Body of pancreas (tissue), 4 donors: ENCODE data around the gene VWA5A.

ENCODE experiments used
- POLR2A ChIP-seq, 3 donors: fragments of 450-650 bp; IDR thresholded peaks; one replicate each; pipeline ENCODE4 v1.6.1; 2016; ENCODE audit warnings: antibody characterized with exemption in 3 of 3, mild to moderate bottlenecking in 2 of 3
- TF ChIP-seq, protein P1 (sequence below), 7 experiments: fragments of 450-650 bp in 4 of 7; fragments of 200-600 bp in 3 of 7; sonication (generic) in 3 of 7; IDR thresholded peaks; one replicate each; pipeline ENCODE4 v1.5.1; 2016 to 2019; ENCODE audit warnings: antibody characterized with exemption in 7 of 7

DNA sequence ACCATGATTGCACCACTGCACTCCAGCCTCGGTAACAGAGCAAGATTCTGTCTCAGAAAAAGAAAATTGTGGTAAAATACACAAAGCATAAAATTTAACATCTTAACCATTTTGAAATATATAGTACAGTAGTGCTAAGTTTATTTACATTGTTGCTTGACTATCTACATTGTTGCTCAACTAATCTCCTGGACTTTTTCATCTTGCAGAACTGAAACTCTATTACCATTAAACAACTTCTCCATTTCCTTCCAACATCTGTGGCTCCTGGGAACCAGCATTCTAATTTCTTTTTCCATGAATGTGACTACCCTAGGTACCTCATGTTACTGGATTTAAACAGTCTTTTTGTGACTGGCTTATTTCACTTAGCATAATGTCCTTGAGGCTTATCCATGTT, 13.5 kb upstream of the VWA5A start:
- TF ChIP-seq POLR2A (IDR thresholded peaks at IDR 0.05) = no peak
- TF ChIP-seq, protein P1, sequence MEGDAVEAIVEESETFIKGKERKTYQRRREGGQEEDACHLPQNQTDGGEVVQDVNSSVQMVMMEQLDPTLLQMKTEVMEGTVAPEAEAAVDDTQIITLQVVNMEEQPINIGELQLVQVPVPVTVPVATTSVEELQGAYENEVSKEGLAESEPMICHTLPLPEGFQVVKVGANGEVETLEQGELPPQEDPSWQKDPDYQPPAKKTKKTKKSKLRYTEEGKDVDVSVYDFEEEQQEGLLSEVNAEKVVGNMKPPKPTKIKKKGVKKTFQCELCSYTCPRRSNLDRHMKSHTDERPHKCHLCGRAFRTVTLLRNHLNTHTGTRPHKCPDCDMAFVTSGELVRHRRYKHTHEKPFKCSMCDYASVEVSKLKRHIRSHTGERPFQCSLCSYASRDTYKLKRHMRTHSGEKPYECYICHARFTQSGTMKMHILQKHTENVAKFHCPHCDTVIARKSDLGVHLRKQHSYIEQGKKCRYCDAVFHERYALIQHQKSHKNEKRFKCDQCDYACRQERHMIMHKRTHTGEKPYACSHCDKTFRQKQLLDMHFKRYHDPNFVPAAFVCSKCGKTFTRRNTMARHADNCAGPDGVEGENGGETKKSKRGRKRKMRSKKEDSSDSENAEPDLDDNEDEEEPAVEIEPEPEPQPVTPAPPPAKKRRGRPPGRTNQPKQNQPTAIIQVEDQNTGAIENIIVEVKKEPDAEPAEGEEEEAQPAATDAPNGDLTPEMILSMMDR (IDR thresholded peaks at IDR 0.05) = no peak
